Sciatic nerve (tissue), 2 donors: ENCODE data around the gene HIP1. TPM values are rescaled to one million over a fixed set of nuclear protein-coding genes. Genes with fewer than 3 reads are reported as not detected.
"Not testable (repeated sequence)": the region's sequence is repeated elsewhere in the genome, so short reads cannot be mapped to it uniquely, and the experiment has no call there.

Source experiments
- ATAC-seq: fragments of 200-7000 bp; cut with Tn5 transposase; one replicate; pipeline ENCODE4 v1.9.1; 2020; ENCODE audit warnings: mild to moderate bottlenecking, moderate library complexity
- DNase-seq: peaks from one replicate; pipeline ENCODE4 v3.0.0-alpha.2; 2020; ENCODE audit warnings: low spot score
- intact Hi-C: fragments of 100-400 bp; cut with DNase I; formaldehyde crosslinking; loops from one replicate; pipeline ENCODE4 v1.14.2; 2022
- total RNA-seq: library from RNA; stranded (reverse); fragmentation: NEBNext Ultra II Directional; extraction: Animal tissue kit (Norgen Biotek cat#: 25700); gene quantifications from one replicate; pipeline ENCODE4 v1.2.1, GENCODE V29; 2021
- donor health status: DM: no; HTN: no; CAD: no.
- donor health status: DM: no; HTN: no; CAD: no.

HIP1 gene
- total RNA-seq, 1 donor from 2014 or later, result 65.3 TPM

GRCh38 chr7:75740846-75741497 is 2.2 kb upstream of the HIP1 start:
- DNase-seq, result peak; percentile 74
- ATAC-seq, result no peak
- intact Hi-C loops, result no loop called here

GRCh38 chr7:75739796-75740672 is 1.3 kb upstream of the HIP1 start:
- DNase-seq (no peak), ATAC-seq (peak; percentile 24)
- intact Hi-C loops, result no loop called here

GRCh38 chr7:75738975-75739795 is 444 bp upstream of the HIP1 start:
- ATAC-seq, result peak; percentile 98
- intact Hi-C loops, result no loop called here
- DNase-seq, result peak; percentile 99

- no peak for DNase-seq
- ATAC-seq, result no peak
- intact Hi-C loops, result no loop called here
These were observed 711 bp downstream of the HIP1 start for GRCh38 chr7:75737856-75738603.

GRCh38 chr7:75735581-75736350 is 3.0 kb downstream of the HIP1 start:
- ATAC-seq (no peak), DNase-seq (no peak)
- intact Hi-C loops, result no loop called here

GRCh38 chr7:75734586-75735458 is 3.9 kb downstream of the HIP1 start:
- ATAC-seq, result no peak

GRCh38 chr7:75732764-75733630 is 5.7 kb downstream of the HIP1 start:
- ATAC-seq, result peak; percentile 55
- intact Hi-C loops, result no loop called here
- no peak for DNase-seq

More at GRCh38 chr7:75734586-75735458, 3.9 kb downstream of the HIP1 start:
- intact Hi-C loops, result no loop called here
- DNase-seq, result no peak

GRCh38 chr7:75732016-75732521 is 6.7 kb downstream of the HIP1 start:
- intact Hi-C loops, result no loop called here
- DNase-seq (no peak), ATAC-seq (no peak)

- DNase-seq, result no peak
- intact Hi-C loops, result no loop called here
- ATAC-seq, result no peak
These were observed 8.9 kb downstream of the HIP1 start for GRCh38 chr7:75729851-75730274.

- intact Hi-C loops, result no loop called here
- peak; percentile 61 for DNase-seq
- ATAC-seq, result peak; percentile 72
These were observed 10.7 kb downstream of the HIP1 start for GRCh38 chr7:75727881-75728593.

GRCh38 chr7:75727351-75727750 is 11.4 kb downstream of the HIP1 start:
- DNase-seq, intact Hi-C loops: not testable (repeated sequence)
- ATAC-seq, result peak; percentile 25

GRCh38 chr7:75725306-75725705 is 13.4 kb downstream of the HIP1 start:
- ATAC-seq, result no peak
- intact Hi-C loops, result no loop called here
- DNase-seq, result no peak

GRCh38 chr7:75723444-75723843 is 15.3 kb downstream of the HIP1 start:
- no peak for DNase-seq
- intact Hi-C loops, result no loop called here
- no peak for ATAC-seq

GRCh38 chr7:75722373-75722772 is 16.4 kb downstream of the HIP1 start:
- ATAC-seq (no peak), DNase-seq (no peak)
- intact Hi-C loops, result no loop called here

GRCh38 chr7:75721922-75722321 is 16.8 kb downstream of the HIP1 start:
- intact Hi-C loops, DNase-seq, ATAC-seq: not testable (repeated sequence)
